Lower lobe of right lung (tissue), 2 donors: Measurements from ENCODE around the gene TMEM250. TPM values are rescaled to one million over a fixed set of nuclear protein-coding genes. Genes with fewer than 3 reads are reported as not detected.

Experiments
- ATAC-seq, 2 donors: fragments of 200-7000 bp; cut with Tn5 transposase; one replicate each; pipeline ENCODE4 v1.9.1; 2020 to 2022; ENCODE audit warnings: mild to moderate bottlenecking in 2 of 2, moderate library complexity in 2 of 2
- DNase-seq: peaks from one replicate; pipeline ENCODE4 v3.0.0-alpha.2; 2020
- H3K27ac ChIP-seq: fragments of 200-600 bp; one replicate; pipeline ENCODE4 v1.8.0; 2022
- H3K27me3 ChIP-seq: fragments of 200-600 bp; one replicate; pipeline ENCODE4 v1.8.0; 2022; ENCODE audit warnings: low read depth
- H3K36me3 ChIP-seq: fragments of 200-600 bp; one replicate; pipeline ENCODE4 v1.8.0; 2022; ENCODE audit warnings: mild to moderate bottlenecking
- H3K4me1 ChIP-seq: fragments of 200-600 bp; one replicate; pipeline ENCODE4 v1.8.0; 2022
- H3K4me3 ChIP-seq: fragments of 200-600 bp; one replicate; pipeline ENCODE4 v1.8.0; 2022; ENCODE audit warnings: mild to moderate bottlenecking
- H3K9me3 ChIP-seq: fragments of 200-600 bp; one replicate; pipeline ENCODE4 v1.8.0; 2022
- CTCF ChIP-seq: fragments of 200-600 bp; IDR thresholded peaks from one replicate; pipeline ENCODE4 v1.8.0; 2022; ENCODE audit warnings: antibody characterized with exemption, mild to moderate bottlenecking
- intact Hi-C: fragments of 100-400 bp; cut with DNase I; formaldehyde crosslinking; loops from one replicate; pipeline ENCODE4 v1.11.0; 2022
- total RNA-seq: library from RNA; stranded (reverse); fragmentation: NEBNext Ultra II Directional; extraction: Animal tissue kit (Norgen Biotek cat#: 25700); gene quantifications from one replicate; pipeline ENCODE4 v1.2.1, GENCODE V29; 2021
- donor health status: DM: no; HTN: yes; CAD: no; lungs with severe emphysema.

TMEM250 gene
- total RNA-seq, 1 donor from 2014 or later = 31.2 TPM

- intact Hi-C loops = no loop called here
These were observed 23.2 kb upstream of the TMEM250 start for GRCh38 chr9:136141682-136142413.

GRCh38 chr9:136140966-136141365 is 22.3 kb upstream of the TMEM250 start:
- intact Hi-C loops = no loop called here
- Histone ChIP-seq H3K36me3 (no peaks in the 10 kb centered on the region), H3K27me3 (peaks cover 63% of the 10 kb centered on the region), H3K4me3 (no peak overlapping the region), H3K27ac (no peak overlapping the region), H3K4me1 (no peaks in the 10 kb centered on the region), H3K9me3 (no peaks in the 10 kb centered on the region)
- TF ChIP-seq CTCF = no peak
- ATAC-seq (no peak), DNase-seq (no peak)

More at GRCh38 chr9:136141682-136142413, 23.2 kb upstream of the TMEM250 start:
- no peak overlapping the region for H3K4me3 ChIP-seq
- DNase-seq = no peak
- H3K4me1 ChIP-seq = no peaks in the 10 kb centered on the region
- no peaks in the 10 kb centered on the region for H3K9me3 ChIP-seq
- no peak overlapping the region for H3K27ac ChIP-seq
- no peaks in the 10 kb centered on the region for H3K36me3 ChIP-seq
- peaks cover 59% of the 10 kb centered on the region for H3K27me3 ChIP-seq
- no peak for TF ChIP-seq CTCF
- no peak for ATAC-seq

- H3K9me3 ChIP-seq = no peaks in the 10 kb centered on the region
- no peaks in the 10 kb centered on the region for H3K36me3 ChIP-seq
- H3K27me3 ChIP-seq = peaks cover 63% of the 10 kb centered on the region
- DNase-seq (no peak), ATAC-seq (no peak)
- no peak for TF ChIP-seq CTCF
- H3K4me3 ChIP-seq = no peak overlapping the region
- no peaks in the 10 kb centered on the region for H3K4me1 ChIP-seq
- H3K27ac ChIP-seq = no peak overlapping the region
- intact Hi-C loops = no loop called here
These were observed 21.4 kb upstream of the TMEM250 start for GRCh38 chr9:136140046-136140445.

GRCh38 chr9:136138566-136138965 is 19.9 kb upstream of the TMEM250 start:
- peaks cover 64% of the 10 kb centered on the region for H3K27me3 ChIP-seq

More at GRCh38 chr9:136138566-136138965, 19.9 kb upstream of the TMEM250 start:
- H3K27ac ChIP-seq = no peak overlapping the region
- peaks cover 4% of the 10 kb centered on the region for H3K4me1 ChIP-seq
- intact Hi-C loops = no loop called here
- ATAC-seq (peak in 1 of 2 donors; percentile 18), DNase-seq (no peak)
- H3K36me3 ChIP-seq = no peaks in the 10 kb centered on the region
- no peak overlapping the region for H3K4me3 ChIP-seq
- no peak for TF ChIP-seq CTCF
- H3K9me3 ChIP-seq = no peaks in the 10 kb centered on the region
